Natural killer cell (primary cell): ENCODE measurements around the gene TMEM175. TPM values are rescaled to one million over a fixed set of nuclear protein-coding genes. Genes with fewer than 3 reads are reported as not detected.
A peak's percentile ranks its signal among the peaks of the same experiment; 100 is the strongest.

Experiments used
- ATAC-seq, 3 donors: fragments of 150-1000 bp in 2 of 3; fragments of 200-7000 bp in 1 of 3; cut with Tn5 transposase; 1 replicate in 1 of 3; 2 replicates in 2 of 3; pipeline ENCODE4 v1.10.0; 2021; ENCODE audit warnings: mild to moderate bottlenecking in 2 of 3, moderate library complexity in 2 of 3
- DNase-seq, 2 donors: peaks; one replicate each; pipeline versions ENCODE4 v3.0.0 to v3.0.0-alpha.2; 2013 to 2021; ENCODE audit warnings: mixed read lengths in 1 of 2
- H3K27ac ChIP-seq: one replicate; pipeline ENCODE4 v1.5.1; 2013; ENCODE audit warnings: mild to moderate bottlenecking, low read length
- H3K27me3 ChIP-seq: one replicate; pipeline ENCODE4 v1.6.1; 2013; ENCODE audit warnings: low read length; ENCODE audit not compliant: control insufficient read depth, insufficient read depth
- H3K36me3 ChIP-seq: one replicate; pipeline ENCODE4 v1.6.1; 2013; ENCODE audit warnings: low read length; ENCODE audit not compliant: control insufficient read depth, insufficient read depth
- H3K4me1 ChIP-seq: one replicate; pipeline ENCODE4 v1.6.1; 2013; ENCODE audit warnings: low read length; ENCODE audit not compliant: control insufficient read depth, insufficient read depth
- H3K4me3 ChIP-seq: one replicate; pipeline ENCODE4 v1.5.1; 2013; ENCODE audit warnings: low read length
- H3K9me3 ChIP-seq: one replicate; pipeline ENCODE4 v1.6.1; 2013; ENCODE audit warnings: low read length; ENCODE audit not compliant: control insufficient read depth, insufficient read depth
- H3K27ac Mint-ChIP-seq, 2 donors: one replicate each; pipeline ENCODE4 v1.8.0; 2022; ENCODE audit warnings: mild to moderate bottlenecking in 2 of 2, mixed read lengths in 2 of 2, moderate library complexity in 1 of 2
- H3K27me3 Mint-ChIP-seq, 2 donors: one replicate each; pipeline ENCODE4 v1.8.0; 2022; ENCODE audit warnings: low read depth in 2 of 2, mixed read lengths in 2 of 2
- H3K36me3 Mint-ChIP-seq: one replicate; pipeline ENCODE4 v1.8.0; 2022; ENCODE audit warnings: mixed read lengths
- H3K4me1 Mint-ChIP-seq, 2 donors: one replicate each; pipeline ENCODE4 v1.8.0; 2022; ENCODE audit warnings: mixed read lengths in 2 of 2
- H3K4me3 Mint-ChIP-seq: one replicate; pipeline ENCODE4 v1.8.0; 2022; ENCODE audit warnings: mild to moderate bottlenecking, moderate library complexity, mixed read lengths
- H3K9me3 Mint-ChIP-seq, 2 donors: one replicate each; pipeline ENCODE4 v1.8.0; 2022; ENCODE audit warnings: mixed read lengths in 2 of 2
- CTCF ChIP-seq: fragments of 200-600 bp; IDR thresholded peaks from one replicate; pipeline ENCODE4 v1.8.0; 2022; ENCODE audit warnings: antibody characterized with exemption
- WGBS: methylation state at CpG from one replicate; pipeline ENCODE4 v1.1.7; 2013; ENCODE audit warnings: missing lambda C conversion rate; ENCODE audit not compliant: insufficient coverage; 5-methylcytosine and 5-hydroxymethylcytosine counted together
- intact Hi-C: fragments of 100-400 bp; cut with micrococcal nuclease; formaldehyde crosslinking; loops from one replicate; pipeline ENCODE4 v1.14.2; 2022
- total RNA-seq, 4 donors: library from RNA; stranded (reverse); fragments of 120-200 nt in 1 of 4; gene quantifications; one replicate each; pipeline versions ENCODE4 v1.2.3 to v1.2.4, GENCODE V29; 2013 to 2022

TMEM175 gene
- total RNA-seq, 3 donors from 2014 or later (not counting 1 experiment from before 2014, with no cell fraction given): 72.8 to 79.8 (median 73.2) TPM

- Histone ChIP-seq H3K4me3 (no peak overlapping the region), H3K27me3 (no peaks in the 10 kb centered on the region), H3K27ac (peak overlapping the region; percentile 83), H3K9me3 (no peaks in the 10 kb centered on the region), H3K4me1 (peaks cover 59% of the 10 kb centered on the region), H3K36me3 (peaks cover 5% of the 10 kb centered on the region)
- no peak for ATAC-seq
- Mint-ChIP-seq H3K4me1 (peaks cover 40 to 56% of the 10 kb centered on the region in 2 donors), H3K9me3 (no peaks in the 10 kb centered on the region), H3K36me3 (no peaks in the 10 kb centered on the region), H3K27ac (peak overlapping the region; percentile 89 to 95), H3K27me3 (no peaks in the 10 kb centered on the region), H3K4me3 (peak overlapping the region; percentile 94)
- TF ChIP-seq CTCF: no peak
- 20% methylated on average over 3 of the region's 3 CpGs for WGBS
- peak in 1 of 2 donors; percentile 35 for DNase-seq
- intact Hi-C loops: loop anchor here (5.0 kb wide), 1 partner anchor 272 kb away; no protein-coding TSS in a partner anchor
Measured at GRCh38 chr4:930028-930551, 2.2 kb upstream of the TMEM175 start.

GRCh38 chr4:930827-931193 is 1.4 kb upstream of the TMEM175 start:
- H3K4me1 Mint-ChIP-seq: peaks cover 37 to 49% of the 10 kb centered on the region in 2 donors
- 63% methylated on average over 7 of the region's 7 CpGs for WGBS

GRCh38 chr4:931194-931959 is 883 bp upstream of the TMEM175 start:
- intact Hi-C loops: loop anchor here (5.0 kb wide), 1 partner anchor 271 kb away; no protein-coding TSS in a partner anchor
- H3K36me3 Mint-ChIP-seq: no peaks in the 10 kb centered on the region
- ATAC-seq (peak; percentile 32 to 57 (median 34)), DNase-seq (peak; percentile 38 to 53)
- peaks cover 31 to 44% of the 10 kb centered on the region in 2 donors for H3K4me1 Mint-ChIP-seq
- Histone ChIP-seq H3K36me3 (peaks cover 2% of the 10 kb centered on the region), H3K4me3 (peak overlapping the region; percentile 61), H3K27me3 (no peaks in the 10 kb centered on the region), H3K27ac (peak overlapping the region; percentile 83), H3K4me1 (peaks cover 47% of the 10 kb centered on the region), H3K9me3 (no peaks in the 10 kb centered on the region)
- no peak for TF ChIP-seq CTCF
- H3K27ac Mint-ChIP-seq: peak overlapping the region; percentile 89 to 95
- H3K9me3 Mint-ChIP-seq: no peaks in the 10 kb centered on the region
- peak overlapping the region; percentile 94 for H3K4me3 Mint-ChIP-seq
- no peaks in the 10 kb centered on the region for H3K27me3 Mint-ChIP-seq
- WGBS: 3% methylated on average over 31 of the region's 31 CpGs

More at GRCh38 chr4:930827-931193, 1.4 kb upstream of the TMEM175 start:
- intact Hi-C loops: loop anchor here (5.0 kb wide), 1 partner anchor 271 kb away; no protein-coding TSS in a partner anchor
- H3K36me3 ChIP-seq: peaks cover 4% of the 10 kb centered on the region
- H3K4me3 ChIP-seq: peak overlapping the region; percentile 61
- Mint-ChIP-seq H3K27me3 (no peaks in the 10 kb centered on the region), H3K27ac (peak overlapping the region; percentile 89 to 95), H3K4me3 (peak overlapping the region; percentile 94), H3K9me3 (no peaks in the 10 kb centered on the region), H3K36me3 (no peaks in the 10 kb centered on the region)
- no peak for TF ChIP-seq CTCF
- H3K27me3 ChIP-seq: no peaks in the 10 kb centered on the region
- H3K4me1 ChIP-seq: peaks cover 53% of the 10 kb centered on the region
- no peak for DNase-seq
- peak overlapping the region; percentile 83 for H3K27ac ChIP-seq
- H3K9me3 ChIP-seq: no peaks in the 10 kb centered on the region
- no peak for ATAC-seq
